Parathyroid adenoma (tissue), 2 donors: ENCODE measurements around the gene DISC1.

Experiments used
- H2AFZ ChIP-seq: fragments of 300-600 bp; sonication (generic); one replicate; pipeline ENCODE4 v1.7.0; 2017; ENCODE audit warnings: antibody characterized with exemption, mild to moderate bottlenecking
- H3K27ac ChIP-seq: fragments of 300-600 bp; sonication (generic); one replicate; pipeline ENCODE4 v1.7.0; 2017
- H3K27me3 ChIP-seq: fragments of 300-600 bp; sonication (generic); one replicate; pipeline ENCODE4 v1.7.0; 2017; ENCODE audit warnings: low read length; ENCODE audit not compliant: control insufficient read depth, insufficient read depth
- H3K36me3 ChIP-seq: fragments of 300-600 bp; sonication (generic); one replicate; pipeline ENCODE4 v1.7.0; 2017; ENCODE audit warnings: low read length; ENCODE audit not compliant: control insufficient read depth, insufficient read depth
- H3K4me1 ChIP-seq: fragments of 300-600 bp; sonication (generic); one replicate; pipeline ENCODE4 v1.7.0; 2017; ENCODE audit warnings: control low read depth
- H3K4me2 ChIP-seq: fragments of 300-600 bp; sonication (generic); one replicate; pipeline ENCODE4 v1.7.0; 2017; ENCODE audit warnings: low read length
- H3K4me3 ChIP-seq: fragments of 300-600 bp; sonication (generic); one replicate; pipeline ENCODE4 v1.7.0; 2017; ENCODE audit warnings: low read depth, low read length
- H3K79me2 ChIP-seq: fragments of 300-600 bp; sonication (generic); one replicate; pipeline ENCODE4 v1.7.0; 2017; ENCODE audit warnings: control low read depth
- H3K9ac ChIP-seq: fragments of 300-600 bp; sonication (generic); one replicate; pipeline ENCODE4 v1.7.0; 2017; ENCODE audit warnings: mild to moderate bottlenecking
- H3K9me3 ChIP-seq: fragments of 300-600 bp; sonication (generic); one replicate; pipeline ENCODE4 v1.7.0; 2017; ENCODE audit warnings: low read length; ENCODE audit not compliant: control insufficient read depth
- CTCF ChIP-seq: fragments of 300-600 bp; sonication (generic); IDR thresholded peaks from one replicate; pipeline ENCODE4 v1.7.0; 2017; ENCODE audit warnings: antibody characterized with exemption, mild to moderate bottlenecking
- donor health status: primary hyperparathyroidism.

DISC1 gene

GRCh38 chr1:231828182-231828920 lies 201.8 kb downstream of the DISC1 start:
- no peak overlapping the region for H3K27ac ChIP-seq

GRCh38 chr1:231829332-231829731 lies 202.7 kb downstream of the DISC1 start:
- Histone ChIP-seq H3K27ac (no peak overlapping the region), H3K9me3 (no peaks in the 10 kb centered on the region), H3K9ac (no peak overlapping the region), H3K4me1 (no peaks in the 10 kb centered on the region), H3K4me3 (no peak overlapping the region), H3K36me3 (no peaks in the 10 kb centered on the region), H2AFZ (no peak overlapping the region), H3K4me2 (no peak overlapping the region), H3K27me3 (no peaks in the 10 kb centered on the region), H3K79me2 (no peaks in the 10 kb centered on the region)
- TF ChIP-seq CTCF: no peak

More at GRCh38 chr1:231828182-231828920, 201.8 kb downstream of the DISC1 start:
- TF ChIP-seq CTCF: no peak
- no peaks in the 10 kb centered on the region for H3K79me2 ChIP-seq
- no peaks in the 10 kb centered on the region for H3K36me3 ChIP-seq
- H3K9ac ChIP-seq: no peak overlapping the region
- no peak overlapping the region for H2AFZ ChIP-seq
- no peaks in the 10 kb centered on the region for H3K4me1 ChIP-seq
- H3K27me3 ChIP-seq: no peaks in the 10 kb centered on the region
- H3K4me2 ChIP-seq: no peak overlapping the region
- H3K9me3 ChIP-seq: no peaks in the 10 kb centered on the region
- H3K4me3 ChIP-seq: no peak overlapping the region

- H3K27me3 ChIP-seq: no peaks in the 10 kb centered on the region
- no peaks in the 10 kb centered on the region for H3K79me2 ChIP-seq
- H3K4me2 ChIP-seq: no peak overlapping the region
- no peaks in the 10 kb centered on the region for H3K36me3 ChIP-seq
- H3K27ac ChIP-seq: no peak overlapping the region
- H3K4me1 ChIP-seq: no peaks in the 10 kb centered on the region
- no peak overlapping the region for H3K9ac ChIP-seq
- no peak overlapping the region for H3K4me3 ChIP-seq
- H3K9me3 ChIP-seq: no peaks in the 10 kb centered on the region
- no peak for TF ChIP-seq CTCF
- H2AFZ ChIP-seq: no peak overlapping the region
Measured at GRCh38 chr1:231836227-231836893, 209.8 kb downstream of the DISC1 start.

GRCh38 chr1:231838521-231838920 lies 211.9 kb downstream of the DISC1 start:
- no peak overlapping the region for H3K9ac ChIP-seq
- no peak overlapping the region for H3K4me2 ChIP-seq
- no peak overlapping the region for H2AFZ ChIP-seq
- H3K36me3 ChIP-seq: no peaks in the 10 kb centered on the region
- no peaks in the 10 kb centered on the region for H3K4me1 ChIP-seq
- H3K9me3 ChIP-seq: no peaks in the 10 kb centered on the region
- no peaks in the 10 kb centered on the region for H3K79me2 ChIP-seq
- no peak overlapping the region for H3K27ac ChIP-seq
- no peak overlapping the region for H3K4me3 ChIP-seq
- no peak for TF ChIP-seq CTCF
- H3K27me3 ChIP-seq: no peaks in the 10 kb centered on the region

GRCh38 chr1:231839999-231840398 lies 213.4 kb downstream of the DISC1 start:
- Histone ChIP-seq H3K4me3 (no peak overlapping the region), H3K27me3 (no peaks in the 10 kb centered on the region), H2AFZ (no peak overlapping the region), H3K4me1 (no peaks in the 10 kb centered on the region), H3K79me2 (no peaks in the 10 kb centered on the region), H3K9ac (no peak overlapping the region), H3K36me3 (no peaks in the 10 kb centered on the region), H3K27ac (no peak overlapping the region), H3K4me2 (no peak overlapping the region), H3K9me3 (no peaks in the 10 kb centered on the region)
- no peak for TF ChIP-seq CTCF
